Endothelial cell of umbilical vein (primary cell): Measurements from ENCODE around the gene CAV2. TPM values are rescaled to one million over a fixed set of nuclear protein-coding genes. Genes with fewer than 3 reads are reported as not detected.

Experiments
- BruUV-seq: library from RNA; stranded (reverse); fragments of 400-500 nt; replicated peaks from 2 replicates; lab custom pipeline; 2021; lab: Mats Ljungman, UMichigan
- CTCF ChIA-PET: fragments of 300-600, 350-600 bp; sonication (Branson Sonifier 250); formaldehyde crosslinking; loops from one replicate; lab custom pipeline; 2021; ENCODE audit warnings: antibody characterized with exemption, inconsistent platforms; lab: Charles Lee
- POLR2A ChIA-PET: fragments of 300-600, 350-600 bp; sonication (Branson Sonifier 250); formaldehyde crosslinking; loops from one replicate; lab custom pipeline; 2021; ENCODE audit warnings: antibody characterized with exemption, inconsistent platforms; lab: Charles Lee
- DNase-seq: peaks from one replicate; pipeline ENCODE4 v3.0.0-alpha.2; 2011; ENCODE audit warnings: low read depth, low spot score
- FAIRE-seq: peaks from 2 replicates; lab custom pipeline; 2011; peaks lifted over from hg19 to GRCh38; lab: Jason Lieb, UNC
- H2AFZ ChIP-seq: 2 replicates; pipeline ENCODE4 v1.6.0; 2012; ENCODE audit warnings: low read depth, low read length, control low read depth, inconsistent platforms
- H3K27ac ChIP-seq: 2 replicates; pipeline ENCODE4 v1.5.1; 2011; ENCODE audit warnings: low read depth, mild to moderate bottlenecking, control low read depth, low read length, moderate library complexity; ENCODE audit not compliant: insufficient read depth
- H3K27me3 ChIP-seq, 2 experiments: 2 replicates each; pipeline versions ENCODE4 v1.6.0 to v1.6.1; 2011; ENCODE audit warnings: low read length in 2 of 2, mixed read lengths in 1 of 2; ENCODE audit not compliant: control insufficient read depth in 2 of 2, insufficient read depth in 2 of 2
- H3K36me3 ChIP-seq, 2 experiments: 2 replicates in 1 of 2; 3 replicates in 1 of 2; pipeline ENCODE4 v1.5.1; 2011; ENCODE audit warnings: low read length in 2 of 2, mild to moderate bottlenecking in 1 of 2, moderate library complexity in 1 of 2; ENCODE audit not compliant: control insufficient read depth in 2 of 2, insufficient read depth in 2 of 2; ENCODE audit errors: extremely low read depth in 1 of 2
- H3K4me1 ChIP-seq: 3 replicates; pipeline ENCODE4 v1.5.1; 2011; ENCODE audit warnings: mild to moderate bottlenecking, low read length; ENCODE audit not compliant: control insufficient read depth, insufficient read depth; ENCODE audit errors: extremely low read depth
- H3K4me2 ChIP-seq: 2 replicates; pipeline ENCODE4 v1.6.1; 2011; ENCODE audit warnings: low read length, control low read depth, mixed read lengths; ENCODE audit not compliant: insufficient read depth
- H3K4me3 ChIP-seq, 3 experiments: fragments of 200-600 bp in 1 of 3; sonication (generic), shearing (Covaris generic) in 1 of 3; replicated peaks in 1 of 3; 2 replicates each; pipeline ENCODE4 v1.5.1; 2011 to 2016; ENCODE audit warnings: control low read depth in 3 of 3, low read length in 3 of 3, mild to moderate bottlenecking in 2 of 3, inconsistent platforms in 1 of 3, low read depth in 1 of 3, moderate library complexity in 1 of 3; ENCODE audit not compliant: insufficient read depth in 1 of 3
- H3K79me2 ChIP-seq: 2 replicates; pipeline ENCODE4 v1.6.0; 2012; ENCODE audit warnings: low read length, inconsistent platforms; ENCODE audit not compliant: control insufficient read depth, insufficient read depth
- H3K9ac ChIP-seq: replicated peaks from 2 replicates; pipeline ENCODE3; 2011; ENCODE audit warnings: low read length, control low read depth; ENCODE audit not compliant: insufficient read depth; ENCODE audit errors: extremely low read depth
- H3K9me1 ChIP-seq: replicated peaks from 3 replicates; pipeline ENCODE4 v1.6.0; 2011; ENCODE audit warnings: mild to moderate bottlenecking, low read length; ENCODE audit not compliant: control insufficient read depth, insufficient read depth; ENCODE audit errors: extremely low read depth
- H3K9me3 ChIP-seq: replicated peaks from 2 replicates; pipeline ENCODE4 v1.5.1; 2012; ENCODE audit warnings: low read length, inconsistent platforms; ENCODE audit not compliant: control insufficient read depth, insufficient read depth
- H4K20me1 ChIP-seq: replicated peaks from 2 replicates; pipeline ENCODE3; 2011; ENCODE audit warnings: mild to moderate bottlenecking, low read length; ENCODE audit not compliant: control insufficient read depth, insufficient read depth; ENCODE audit errors: extremely low read depth
- EZH2 ChIP-seq: IDR thresholded peaks from 2 replicates; pipeline ENCODE4 v1.6.1; 2012; ENCODE audit warnings: borderline replicate concordance, low read depth, mild to moderate bottlenecking, moderate library complexity, low read length, inconsistent platforms; ENCODE audit not compliant: severe bottlenecking
- GATA2 ChIP-seq: IDR thresholded peaks from 2 replicates; pipeline ENCODE4 v1.7.0; 2011; ENCODE audit warnings: low read depth, mild to moderate bottlenecking, moderate library complexity, mixed read lengths, low read length; ENCODE audit not compliant: insufficient read length, insufficient read depth
- JUN ChIP-seq: IDR thresholded peaks from 2 replicates; pipeline ENCODE4 v1.6.1; 2011; ENCODE audit warnings: borderline replicate concordance, low read depth; ENCODE audit not compliant: insufficient read length, insufficient read depth
- dilution Hi-C: fragments of 300-500 bp; cut with MboI; formaldehyde crosslinking; loops from one replicate; pipeline ENCODE4 v1.15.0; 2019; ENCODE audit warnings: low sequenced_read_pairs; ENCODE audit not compliant: extremely low pct_ligation_motif_present
- intact Hi-C: fragments of 100-400 bp; cut with micrococcal nuclease; formaldehyde crosslinking; loops from one replicate; pipeline ENCODE4 v1.10.0; 2022
- polyA plus RNA-seq, 4 experiments: library from polyadenylated mRNA; depleted of rRNA in 3 of 4; stranded (reverse) in 3 of 4; unstranded in 1 of 4; fragments of >200 nt; gene quantifications; 2 replicates each; pipeline versions ENCODE4 v1.2.1 to v1.2.3, GENCODE V29; 2011 to 2012; ENCODE audit warnings: missing spikeins in 1 of 4
- total RNA-seq: library from RNA; stranded (reverse); gene quantifications from 2 replicates; pipeline ENCODE4 v1.2.3, GENCODE V29; 2021
- TF ChIP-seq, protein P1 (sequence below): IDR thresholded peaks from 2 replicates; pipeline ENCODE4 v1.6.1; 2011; ENCODE audit not compliant: insufficient read depth, insufficient read length
- TF ChIP-seq, protein P2 (sequence below), 2 donors: IDR thresholded peaks; 1 replicate in 1 of 2; 2 replicates in 1 of 2; pipeline ENCODE4 v1.5.1; 2011; ENCODE audit warnings: low read length in 2 of 2, mild to moderate bottlenecking in 2 of 2, moderate library complexity in 2 of 2, control low read depth in 1 of 2, inconsistent platforms in 1 of 2, low read depth in 1 of 2; ENCODE audit not compliant: insufficient read depth in 1 of 2; ENCODE audit errors: extremely low read depth in 1 of 2

The CAV2 gene
- total and polyA plus RNA-seq, 2 donors (not counting 3 experiments of a cell fraction or from before 2014, with no cell fraction given) = 179 to 327 TPM

DNA sequence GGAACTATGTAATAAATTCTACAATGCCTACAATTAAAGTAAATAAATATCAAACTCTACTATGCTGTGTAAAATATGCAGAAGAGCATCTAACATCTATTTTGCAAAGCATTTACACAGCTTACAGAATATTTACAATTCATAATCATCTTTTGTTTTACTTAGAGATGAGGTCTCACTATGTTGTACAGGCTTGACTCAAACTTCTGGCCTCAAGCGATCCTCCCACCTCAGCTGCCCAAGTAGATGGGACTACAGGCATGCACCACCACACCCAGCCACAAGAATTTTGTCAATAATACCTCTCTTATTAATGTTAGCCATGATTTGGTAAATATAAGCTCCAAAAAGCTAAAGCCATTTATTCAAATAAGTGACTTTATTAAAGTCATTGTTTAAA, 21.9 kb upstream of the CAV2 start:
- no peak overlapping the region for H3K4me3 ChIP-seq
- no peak for DNase-seq
- H3K9ac ChIP-seq = no peak overlapping the region
- no peaks in the 10 kb centered on the region for H3K9me1 ChIP-seq
- H2AFZ ChIP-seq = no peak overlapping the region
- no peak for FAIRE-seq
- no peaks in the 10 kb centered on the region for H3K36me3 ChIP-seq
- dilution Hi-C loops = no loop called here
- CTCF ChIA-PET = interaction anchor here (0.5 to 1.6 kb wide), 3 partner anchors 17 to 49 kb away, joined by 3 to 4 read pairs (median 3); no protein-coding TSS in a partner anchor
- H3K4me2 ChIP-seq = no peak overlapping the region
- POLR2A ChIA-PET = no interaction called here
- no peaks in the 10 kb centered on the region for H3K27me3 ChIP-seq
- H3K4me1 ChIP-seq = no peaks in the 10 kb centered on the region
- BruUV-seq = no TSS peak
- H3K27ac ChIP-seq = no peak overlapping the region
- no peaks in the 10 kb centered on the region for H3K9me3 ChIP-seq
- no peak for TF ChIP-seq EZH2
- no peak for TF ChIP-seq GATA2
- TF ChIP-seq, protein P1, sequence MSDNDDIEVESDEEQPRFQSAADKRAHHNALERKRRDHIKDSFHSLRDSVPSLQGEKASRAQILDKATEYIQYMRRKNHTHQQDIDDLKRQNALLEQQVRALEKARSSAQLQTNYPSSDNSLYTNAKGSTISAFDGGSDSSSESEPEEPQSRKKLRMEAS = no peak
- TF ChIP-seq, protein P2, sequence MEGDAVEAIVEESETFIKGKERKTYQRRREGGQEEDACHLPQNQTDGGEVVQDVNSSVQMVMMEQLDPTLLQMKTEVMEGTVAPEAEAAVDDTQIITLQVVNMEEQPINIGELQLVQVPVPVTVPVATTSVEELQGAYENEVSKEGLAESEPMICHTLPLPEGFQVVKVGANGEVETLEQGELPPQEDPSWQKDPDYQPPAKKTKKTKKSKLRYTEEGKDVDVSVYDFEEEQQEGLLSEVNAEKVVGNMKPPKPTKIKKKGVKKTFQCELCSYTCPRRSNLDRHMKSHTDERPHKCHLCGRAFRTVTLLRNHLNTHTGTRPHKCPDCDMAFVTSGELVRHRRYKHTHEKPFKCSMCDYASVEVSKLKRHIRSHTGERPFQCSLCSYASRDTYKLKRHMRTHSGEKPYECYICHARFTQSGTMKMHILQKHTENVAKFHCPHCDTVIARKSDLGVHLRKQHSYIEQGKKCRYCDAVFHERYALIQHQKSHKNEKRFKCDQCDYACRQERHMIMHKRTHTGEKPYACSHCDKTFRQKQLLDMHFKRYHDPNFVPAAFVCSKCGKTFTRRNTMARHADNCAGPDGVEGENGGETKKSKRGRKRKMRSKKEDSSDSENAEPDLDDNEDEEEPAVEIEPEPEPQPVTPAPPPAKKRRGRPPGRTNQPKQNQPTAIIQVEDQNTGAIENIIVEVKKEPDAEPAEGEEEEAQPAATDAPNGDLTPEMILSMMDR (IDR thresholded peaks at IDR 0.05; ENCODE audit: extremely low read depth in 1 of 2, insufficient read depth in 1 of 2, low read depth in 1 of 2, low read length in 2 of 2) = no peak
- no peaks in the 10 kb centered on the region for H4K20me1 ChIP-seq
- no peaks in the 10 kb centered on the region for H3K79me2 ChIP-seq
- intact Hi-C loops = no loop called here

DNA sequence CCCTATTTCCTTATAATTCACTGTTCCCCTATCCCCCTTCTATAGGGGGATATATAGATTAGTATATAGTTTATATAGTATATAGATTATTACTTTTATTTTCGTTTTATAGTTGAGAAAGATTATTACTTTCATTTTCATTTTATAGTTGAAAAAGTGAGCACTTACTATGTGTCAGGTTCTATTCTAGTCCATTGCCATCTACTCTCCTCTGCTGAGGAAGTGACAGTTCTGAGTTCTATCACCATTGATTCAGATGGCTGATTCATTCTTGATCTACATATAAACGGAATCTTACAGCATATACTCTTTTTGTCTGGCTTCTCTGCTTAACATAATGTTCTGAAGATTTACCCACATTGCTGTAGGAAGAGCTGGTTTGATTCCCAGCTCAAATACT, 20.7 kb upstream of the CAV2 start:
- Histone ChIP-seq H3K9ac (no peak overlapping the region), H2AFZ (no peak overlapping the region), H3K4me1 (no peaks in the 10 kb centered on the region), H3K4me2 (no peak overlapping the region), H3K27me3 (no peaks in the 10 kb centered on the region), H3K36me3 (no peaks in the 10 kb centered on the region), H3K4me3 (no peak overlapping the region), H3K27ac (no peak overlapping the region), H3K9me1 (no peaks in the 10 kb centered on the region), H3K79me2 (no peaks in the 10 kb centered on the region), H4K20me1 (no peaks in the 10 kb centered on the region), H3K9me3 (no peaks in the 10 kb centered on the region)
- ChIA-PET POLR2A (no interaction called here), CTCF (interaction anchor here (0.5 to 1.0 kb wide), 3 partner anchors 8 to 21 kb away, joined by 3 to 4 read pairs (median 3); partner anchors contain the start of gene CAV2)
- DNase-seq (no peak), FAIRE-seq (no peak)
- intact Hi-C loops = no loop called here
- dilution Hi-C loops = no loop called here
- TF ChIP-seq, protein P2 (IDR thresholded peaks at IDR 0.05; ENCODE audit: extremely low read depth in 1 of 2, insufficient read depth in 1 of 2, low read depth in 1 of 2, low read length in 2 of 2) = no peak
- TF ChIP-seq JUN = no peak
- BruUV-seq = no TSS peak
